Skeletal muscle cell (primary cell): ENCODE results near the gene RC3H1.

Experiments
- DNase-seq: peaks from one replicate; pipeline ENCODE4 v3.0.0-alpha.2; 2010; ENCODE audit warnings: low read depth
- H3K4me3 ChIP-seq: 2 replicates; pipeline ENCODE4 v1.5.1; 2011; ENCODE audit warnings: low read depth, mild to moderate bottlenecking, control low read depth, low read length, moderate library complexity

RC3H1 gene

DNA sequence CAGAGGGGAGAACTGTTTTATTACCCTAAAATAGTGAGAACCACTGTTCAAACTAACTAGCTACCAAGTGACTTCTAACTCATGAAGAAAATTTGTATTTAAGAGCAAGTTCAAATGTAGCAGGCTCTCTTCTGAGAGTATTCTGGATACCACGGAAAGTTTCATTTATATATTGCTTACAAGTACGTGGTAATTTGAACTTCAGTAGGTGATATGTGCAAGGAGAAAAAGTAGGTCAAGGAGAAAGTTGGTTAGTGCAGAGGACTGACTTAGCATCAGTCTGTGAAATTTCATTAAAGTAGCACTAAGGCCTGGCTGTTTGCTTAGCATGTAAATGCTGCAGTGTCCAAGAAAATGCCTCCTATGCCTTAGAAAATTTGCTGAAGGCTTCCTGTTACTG lies 121.7 kb downstream of the RC3H1 start:
- DNase-seq = no peak

DNA sequence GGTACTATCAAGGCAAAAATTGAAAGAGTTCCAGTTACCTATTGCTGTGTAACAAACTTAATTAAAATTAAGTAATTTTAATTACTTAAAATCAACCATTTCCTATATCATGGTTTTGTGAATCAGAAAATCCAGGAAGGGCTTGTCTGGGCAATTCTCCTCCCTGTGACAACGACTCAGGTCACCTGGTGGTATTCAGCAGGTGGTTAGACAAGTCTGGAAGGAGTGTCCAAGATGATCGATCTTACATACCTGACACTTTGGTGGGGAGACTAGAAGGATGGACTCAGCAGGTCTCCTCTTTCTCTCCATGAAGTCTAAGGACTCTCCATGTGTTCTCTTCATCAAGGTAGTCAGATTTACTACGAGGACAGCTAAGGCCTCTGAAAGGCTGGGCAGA lies 128.0 kb downstream of the RC3H1 start:
- no peak overlapping the region for H3K4me3 ChIP-seq
- no peak for DNase-seq

More for the DNA sequence above, 121.7 kb downstream of the RC3H1 start:
- H3K4me3 ChIP-seq = no peak overlapping the region

DNA sequence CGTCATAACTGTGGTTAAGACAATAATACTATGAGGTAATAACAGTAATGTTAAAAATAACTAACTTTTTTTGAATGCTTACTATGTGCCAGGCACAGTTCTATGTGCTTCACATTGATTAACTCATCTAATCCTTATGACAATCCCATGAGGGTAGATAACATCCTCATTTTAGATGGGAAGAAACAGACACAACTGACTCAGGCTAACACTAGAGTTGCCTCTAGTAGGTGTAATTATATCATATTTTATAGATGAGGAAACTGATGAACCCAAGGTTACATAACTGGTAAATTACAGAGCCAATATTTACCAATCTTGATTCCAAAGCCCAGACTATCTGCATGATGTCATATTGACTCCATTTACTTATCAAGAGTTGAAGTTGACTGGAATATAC lies 128.5 kb downstream of the RC3H1 start:
- no peak overlapping the region for H3K4me3 ChIP-seq
- no peak for DNase-seq

DNA sequence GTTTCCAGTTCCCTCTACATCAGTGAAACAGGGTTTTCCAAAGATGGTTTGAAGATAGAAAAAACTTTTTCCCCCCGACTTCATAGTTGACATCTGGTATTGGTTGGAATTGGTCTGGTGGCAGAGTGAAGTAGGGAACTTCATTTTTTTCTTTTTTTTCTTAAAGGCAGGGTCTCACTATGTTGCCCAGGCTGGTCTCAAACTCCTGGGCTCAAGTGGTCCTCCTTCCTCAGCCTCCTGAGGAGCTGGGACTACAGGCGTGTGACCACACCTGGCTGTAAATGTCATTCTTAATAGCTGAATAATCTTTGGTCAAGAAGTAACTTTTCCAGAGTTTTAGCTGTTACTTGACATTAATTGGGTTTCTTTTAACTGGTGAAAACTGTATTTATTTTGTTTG lies 132.3 kb downstream of the RC3H1 start:
- no peak for DNase-seq

DNA sequence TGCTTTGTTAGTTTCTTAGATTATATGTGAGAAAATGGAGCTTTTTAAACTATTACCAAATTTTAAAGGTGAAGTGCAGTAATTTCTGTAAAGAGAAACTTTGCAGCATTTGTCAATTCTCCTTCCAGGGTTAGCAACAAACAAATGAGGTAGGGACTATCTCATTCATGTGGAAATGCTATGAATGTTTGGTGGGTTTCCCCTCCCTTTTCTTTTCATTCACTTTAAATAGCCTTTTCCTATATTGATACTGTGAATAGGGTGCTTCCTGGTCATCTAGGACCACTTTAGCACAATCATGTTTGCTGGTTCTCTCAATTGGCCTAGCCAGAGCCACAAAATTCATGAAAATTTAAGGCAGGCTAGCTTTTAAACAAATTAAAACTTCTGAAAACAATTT lies 133.4 kb downstream of the RC3H1 start:
- H3K4me3 ChIP-seq = no peak overlapping the region
- DNase-seq = no peak

More for the DNA sequence above, 132.3 kb downstream of the RC3H1 start:
- no peak overlapping the region for H3K4me3 ChIP-seq

DNA sequence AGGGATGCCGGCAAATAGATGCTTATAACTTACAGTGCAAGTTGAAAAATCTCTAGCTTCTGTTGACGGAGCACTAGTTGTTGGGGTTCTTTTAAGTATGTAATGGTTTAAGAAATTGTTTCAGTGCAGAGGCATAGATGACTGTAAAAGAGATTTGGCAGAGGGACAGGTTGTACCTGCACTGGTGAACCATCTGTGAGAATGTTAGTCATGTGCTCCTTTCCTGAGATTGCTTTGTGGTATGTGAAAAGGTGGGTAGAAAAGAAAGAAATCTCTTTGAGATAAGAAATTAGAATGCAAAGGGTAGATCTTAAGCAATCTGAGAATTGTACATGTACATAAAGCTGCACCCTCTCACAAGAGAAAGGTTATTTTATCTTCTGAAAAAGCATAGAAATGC lies 134.5 kb downstream of the RC3H1 start:
- no peak for DNase-seq
- H3K4me3 ChIP-seq = no peak overlapping the region

DNA sequence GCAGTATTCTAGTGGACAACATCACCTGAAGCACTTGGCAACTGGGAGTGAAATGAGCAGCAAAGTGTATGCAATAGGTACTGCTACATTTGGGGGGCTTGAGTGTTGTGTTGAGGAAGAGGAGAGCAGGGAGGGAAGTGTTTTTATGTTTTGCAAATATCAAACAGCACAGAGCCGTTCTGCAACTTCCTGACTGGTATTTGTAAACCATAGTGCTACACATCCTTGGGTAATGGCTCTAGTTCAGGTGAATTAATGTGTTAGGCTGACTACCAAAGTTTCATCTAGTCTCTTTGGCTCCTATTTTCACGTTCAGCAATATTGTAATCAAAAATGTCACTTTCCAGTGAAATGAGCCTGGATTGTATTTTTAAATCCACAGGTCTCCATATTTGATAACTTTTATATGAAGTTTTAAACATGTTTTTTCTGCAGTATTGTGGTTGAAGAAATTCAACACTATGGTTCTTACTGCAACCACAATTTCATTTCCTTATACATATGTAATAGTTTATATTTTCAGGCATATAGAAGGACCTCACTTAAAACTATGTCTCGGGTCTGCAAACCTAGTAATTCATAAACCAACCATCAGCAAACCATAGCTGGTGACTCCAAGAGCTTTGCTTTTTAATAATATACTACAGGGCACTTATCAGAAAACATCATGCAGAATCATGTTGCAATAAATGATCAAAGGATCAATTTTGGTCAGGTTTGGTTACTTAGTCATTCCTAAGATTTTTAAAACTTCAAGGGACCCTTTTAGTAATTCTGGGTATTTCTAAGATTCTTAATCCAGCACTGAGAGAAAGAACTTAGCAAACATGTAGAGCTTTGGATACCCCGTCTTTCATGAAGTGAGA lies 135.2 kb downstream of the RC3H1 start:
- H3K4me3 ChIP-seq = no peak overlapping the region
- DNase-seq = no peak

DNA sequence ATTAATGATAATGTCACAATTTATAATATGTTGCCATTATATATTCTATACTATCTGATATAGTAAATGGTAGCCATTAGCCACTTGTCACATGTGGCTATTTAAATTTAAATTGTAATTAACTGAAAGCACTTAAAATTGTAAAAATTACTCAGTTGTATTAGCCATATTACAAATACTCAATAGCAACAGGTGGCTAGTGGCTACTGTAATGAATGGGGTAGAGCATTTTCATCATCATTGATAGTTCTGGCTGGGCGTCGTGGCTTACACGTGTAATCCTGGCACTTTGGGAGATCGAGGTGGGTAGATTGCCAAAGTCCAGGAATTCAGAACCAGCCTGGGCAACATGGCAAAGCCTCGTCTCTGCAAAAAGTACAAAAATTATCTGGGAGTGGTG lies 137.5 kb downstream of the RC3H1 start:
- H3K4me3 ChIP-seq = no peak overlapping the region
- DNase-seq = no peak
